ENCODE data around the gene TBRG4.
A peak's percentile ranks its signal among the peaks of the same experiment; 100 is the strongest.

The TBRG4 gene

GRCh38 chr7:45069444-45070253, 41.8 kb downstream of the TBRG4 start:
- Histone ChIP-seq H3K27me3 (ENCODE audit: control insufficient read depth, low read length) (no peaks in the 10 kb centered on the region), H3K9me2 (replicated peaks; ENCODE audit: control insufficient read depth, low read length) (no peaks in the 10 kb centered on the region), H3K4me1 (ENCODE audit: control insufficient read depth, low read length) (no peaks in the 10 kb centered on the region), H3K9me3 (ENCODE audit: control insufficient read depth, insufficient read depth, low read length) (no peaks in the 10 kb centered on the region), H3K4me2 (ENCODE audit: low read length) (no peak overlapping the region), H3K27ac (ENCODE audit: low read depth, low read length) (no peak overlapping the region), H3K4me3 (ENCODE audit: low read length) (no peak overlapping the region), H3K36me3 (ENCODE audit: control insufficient read depth, low read length) (peaks cover 91% of the 10 kb centered on the region), H3F3A (ENCODE audit: control insufficient read depth, insufficient read depth) (0 out of 2 replicates have a peak, but pooled peaks cover 6% of the 10 kb centered on the region), H4K20me1 (ENCODE audit: control insufficient read depth, insufficient read depth, low read depth, low read length) (peaks cover 10% of the 10 kb centered on the region; the same call in 1 of the 2 replicates), H3K79me2 (ENCODE audit: control insufficient read depth, low read length) (peaks cover 28% of the 10 kb centered on the region)
- TF ChIP-seq, protein P1, sequence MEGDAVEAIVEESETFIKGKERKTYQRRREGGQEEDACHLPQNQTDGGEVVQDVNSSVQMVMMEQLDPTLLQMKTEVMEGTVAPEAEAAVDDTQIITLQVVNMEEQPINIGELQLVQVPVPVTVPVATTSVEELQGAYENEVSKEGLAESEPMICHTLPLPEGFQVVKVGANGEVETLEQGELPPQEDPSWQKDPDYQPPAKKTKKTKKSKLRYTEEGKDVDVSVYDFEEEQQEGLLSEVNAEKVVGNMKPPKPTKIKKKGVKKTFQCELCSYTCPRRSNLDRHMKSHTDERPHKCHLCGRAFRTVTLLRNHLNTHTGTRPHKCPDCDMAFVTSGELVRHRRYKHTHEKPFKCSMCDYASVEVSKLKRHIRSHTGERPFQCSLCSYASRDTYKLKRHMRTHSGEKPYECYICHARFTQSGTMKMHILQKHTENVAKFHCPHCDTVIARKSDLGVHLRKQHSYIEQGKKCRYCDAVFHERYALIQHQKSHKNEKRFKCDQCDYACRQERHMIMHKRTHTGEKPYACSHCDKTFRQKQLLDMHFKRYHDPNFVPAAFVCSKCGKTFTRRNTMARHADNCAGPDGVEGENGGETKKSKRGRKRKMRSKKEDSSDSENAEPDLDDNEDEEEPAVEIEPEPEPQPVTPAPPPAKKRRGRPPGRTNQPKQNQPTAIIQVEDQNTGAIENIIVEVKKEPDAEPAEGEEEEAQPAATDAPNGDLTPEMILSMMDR (IDR thresholded peaks at IDR 0.05; ENCODE audit: low read depth, low read length, poor library complexity, severe bottlenecking) = peak; percentile 27
- TF ChIP-seq EZH2phosphoT487 (IDR thresholded peaks at IDR 0.05; ENCODE audit: borderline replicate concordance, low read length) = no peak

DNA sequence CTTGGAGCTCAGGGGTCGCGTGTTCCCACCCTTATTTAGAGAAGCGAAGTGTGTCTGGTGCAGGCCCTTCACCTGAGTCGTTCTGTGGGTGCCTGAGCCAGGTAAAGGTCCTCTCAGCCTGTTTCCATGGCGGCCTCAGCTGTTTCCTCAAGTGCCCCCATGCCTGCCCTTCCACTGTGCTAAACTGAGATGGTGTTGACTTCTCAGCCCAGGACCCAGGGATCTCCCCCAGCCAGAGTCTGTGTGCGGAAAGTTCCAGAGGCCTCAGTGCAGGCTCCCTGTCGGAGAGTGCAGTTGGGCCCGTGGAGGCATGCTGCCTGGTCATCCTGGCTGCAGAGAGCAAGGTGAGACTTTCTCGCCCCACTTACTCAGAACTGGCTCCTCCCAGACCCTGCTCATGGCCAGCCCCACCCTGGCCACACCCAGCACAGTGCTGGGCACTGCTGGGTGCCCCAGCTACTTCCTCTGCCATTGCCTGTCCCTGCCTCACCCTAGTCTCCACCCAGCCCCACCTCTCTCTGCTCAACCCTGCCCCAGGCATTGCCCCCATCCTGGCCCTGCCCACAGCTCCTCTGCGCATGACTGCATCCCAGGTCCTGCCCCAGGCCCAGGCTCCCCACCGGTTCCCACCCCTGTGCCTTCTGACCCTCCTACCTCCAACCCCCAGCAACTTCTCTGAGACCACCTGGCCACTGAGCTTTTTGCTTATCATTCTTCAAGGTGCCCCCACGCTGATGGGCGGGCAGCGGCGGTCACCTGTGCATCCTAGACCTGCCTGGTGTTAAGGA, 43.1 kb downstream of the TBRG4 start:
- Histone ChIP-seq H4K20me1 (ENCODE audit: control insufficient read depth, insufficient read depth, low read depth, low read length) (peaks cover 10% of the 10 kb centered on the region; the same call in 1 of the 2 replicates), H3K9me3 (ENCODE audit: control insufficient read depth, insufficient read depth, low read length) (no peaks in the 10 kb centered on the region), H3K4me2 (ENCODE audit: low read length) (no peak overlapping the region), H3F3A (ENCODE audit: control insufficient read depth, insufficient read depth) (0 out of 2 replicates have a peak, but pooled peaks cover 2% of the 10 kb centered on the region), H3K79me2 (ENCODE audit: control insufficient read depth, low read length) (peaks cover 40% of the 10 kb centered on the region), H3K36me3 (ENCODE audit: control insufficient read depth, low read length) (peaks cover 91% of the 10 kb centered on the region), H3K27me3 (ENCODE audit: control insufficient read depth, low read length) (no peaks in the 10 kb centered on the region), H3K27ac (ENCODE audit: low read depth, low read length) (no peak overlapping the region), H3K9me2 (replicated peaks; ENCODE audit: control insufficient read depth, low read length) (no peaks in the 10 kb centered on the region), H3K4me3 (ENCODE audit: low read length) (no peak overlapping the region), H3K4me1 (ENCODE audit: control insufficient read depth, low read length) (no peaks in the 10 kb centered on the region)
- TF ChIP-seq, protein P1 (IDR thresholded peaks at IDR 0.05; ENCODE audit: low read depth, low read length, poor library complexity, severe bottlenecking) = no peak
- TF ChIP-seq EZH2phosphoT487 (IDR thresholded peaks at IDR 0.05; ENCODE audit: borderline replicate concordance, low read length) = no peak

- no peaks in the 10 kb centered on the region for H3K27me3 ChIP-seq (ENCODE audit: control insufficient read depth, low read length)
- peaks cover 47% of the 10 kb centered on the region for H3K79me2 ChIP-seq (ENCODE audit: control insufficient read depth, low read length)
- no peaks in the 10 kb centered on the region for H3K4me1 ChIP-seq (ENCODE audit: control insufficient read depth, low read length)
- H3K36me3 ChIP-seq (ENCODE audit: control insufficient read depth, low read length) = peaks cover 90% of the 10 kb centered on the region
- H3K9me2 ChIP-seq (replicated peaks; ENCODE audit: control insufficient read depth, low read length) = no peaks in the 10 kb centered on the region
- peaks cover 11% of the 10 kb centered on the region; the same call in 1 of the 2 replicates for H4K20me1 ChIP-seq (ENCODE audit: control insufficient read depth, insufficient read depth, low read depth, low read length)
- no peak overlapping the region for H3K4me3 ChIP-seq (ENCODE audit: low read length)
- no peaks in the 10 kb centered on the region for H3K9me3 ChIP-seq (ENCODE audit: control insufficient read depth, insufficient read depth, low read length)
- 0 out of 2 replicates have a peak, but pooled peaks cover 2% of the 10 kb centered on the region for H3F3A ChIP-seq (ENCODE audit: control insufficient read depth, insufficient read depth)
- no peak overlapping the region for H3K4me2 ChIP-seq (ENCODE audit: low read length)
- no peak for TF ChIP-seq EZH2phosphoT487 (IDR thresholded peaks at IDR 0.05; ENCODE audit: borderline replicate concordance, low read length)
- TF ChIP-seq, protein P1 (IDR thresholded peaks at IDR 0.05; ENCODE audit: low read depth, low read length, poor library complexity, severe bottlenecking) = no peak
- no peak overlapping the region for H3K27ac ChIP-seq (ENCODE audit: low read depth, low read length)
Measured at GRCh38 chr7:45067582-45067981, 43.9 kb downstream of the TBRG4 start.
